Vagina (tissue), 2 donors: ENCODE data around the gene EIF4E1B. TPM values are rescaled to one million over a fixed set of nuclear protein-coding genes. Genes with fewer than 3 reads are reported as not detected.

Experiments
- DNase-seq, 2 donors: peaks; one replicate each; pipeline ENCODE4 v3.0.0-alpha.2; 2017; ENCODE audit errors: extremely low spot score in 2 of 2
- H3K27ac ChIP-seq: fragments of 200-600 bp; sonication (generic); one replicate; pipeline ENCODE4 v1.5.1; 2019
- H3K27me3 ChIP-seq: fragments of 200-600 bp; sonication (generic); one replicate; pipeline ENCODE4 v1.5.1; 2019
- H3K36me3 ChIP-seq, 2 donors: fragments of 200-600 bp; sonication (generic); one replicate each; pipeline ENCODE4 v1.5.1; 2017 to 2019
- H3K4me1 ChIP-seq: fragments of 200-600 bp; sonication (generic); one replicate; pipeline ENCODE4 v1.5.1; 2019
- H3K4me3 ChIP-seq, 2 donors: fragments of 200-600 bp; sonication (generic); 1 replicate in 1 of 2; 2 replicates in 1 of 2; pipeline ENCODE4 v1.5.1; 2016 to 2019
- H3K9me3 ChIP-seq: fragments of 200-600 bp; sonication (generic); one replicate; pipeline ENCODE4 v1.5.1; 2019
- CTCF ChIP-seq, 3 experiments: fragments of 450-650 bp in 2 of 3; fragments of 200-600 bp in 1 of 3; sonication (generic) in 1 of 3; IDR thresholded peaks; one replicate each; pipeline ENCODE4 v1.5.1; 2017 to 2019; ENCODE audit warnings: antibody characterized with exemption in 3 of 3, mild to moderate bottlenecking in 2 of 3, moderate library complexity in 2 of 3
- POLR2A ChIP-seq, 2 donors: fragments of 450-650 bp; IDR thresholded peaks; one replicate each; pipeline ENCODE4 v1.6.1; 2017; ENCODE audit warnings: antibody characterized with exemption in 2 of 2, mild to moderate bottlenecking in 2 of 2, moderate library complexity in 2 of 2
- POLR2AphosphoS5 ChIP-seq, 2 donors: sonication (generic); formaldehyde crosslinking; IDR thresholded peaks; one replicate each; pipeline ENCODE4 v1.9.0; 2017; ENCODE audit warnings: antibody characterized with exemption in 2 of 2, mild to moderate bottlenecking in 2 of 2, low read depth in 1 of 2; ENCODE audit not compliant: insufficient read depth in 1 of 2
- intact Hi-C: fragments of 100-400 bp; cut with DNase I; formaldehyde crosslinking; loops from one replicate; pipeline ENCODE4 v1.15.1; 2023
- total RNA-seq: library from RNA; depleted of rRNA; stranded (reverse); fragments of >200 nt; gene quantifications from one replicate; pipeline ENCODE4 v1.2.3, GENCODE V29; 2016

The EIF4E1B gene
- not detected for total RNA-seq

GRCh38 chr5:176629853-176630680 is at the start of gene EIF4E1B, which contains the start of gene SNCB:
Gene EIF4E1B (plus strand): TSS chr5:176630675. CDS start chr5:176642788, 12,113 bp downstream.
Gene SNCB (minus strand): TSS chr5:176630534. CDS start chr5:176629654, 880 bp downstream.
- Histone ChIP-seq H3K27ac (no peak within 1 kb of the TSS), H3K9me3 (no peaks in the 10 kb centered on the region), H3K4me3 (peak within 1 kb of the TSS; percentile 30 to 55), H3K36me3 (no peaks in the 10 kb centered on the region), H3K4me1 (peaks cover 14% of the 10 kb centered on the region), H3K27me3 (no peaks in the 10 kb centered on the region)
- TF ChIP-seq POLR2AphosphoS5 (IDR thresholded peaks at IDR 0.05; ENCODE audit: insufficient read depth in 1 of 2, low read depth in 1 of 2) (no peak), CTCF (IDR thresholded peaks at IDR 0.05) (no peak), POLR2A (IDR thresholded peaks at IDR 0.05) (no peak)
- intact Hi-C loops = no loop called here
- no peak for DNase-seq

- H3K27ac ChIP-seq = no peak overlapping the region
- intact Hi-C loops = no loop called here
- H3K36me3 ChIP-seq = no peaks in the 10 kb centered on the region
These were observed 49.1 kb upstream of the EIF4E1B start for GRCh38 chr5:176581361-176581760.

GRCh38 chr5:176583076-176583475 is 47.4 kb upstream of the EIF4E1B start:
- DNase-seq = no peak
- intact Hi-C loops = no loop called here
- no peaks in the 10 kb centered on the region for H3K27me3 ChIP-seq

More at GRCh38 chr5:176581361-176581760, 49.1 kb upstream of the EIF4E1B start:
- H3K4me1 ChIP-seq = no peaks in the 10 kb centered on the region
- TF ChIP-seq POLR2A (IDR thresholded peaks at IDR 0.05) = no peak
- no peak for TF ChIP-seq CTCF (IDR thresholded peaks at IDR 0.05)
- no peak for TF ChIP-seq POLR2AphosphoS5 (IDR thresholded peaks at IDR 0.05; ENCODE audit: insufficient read depth in 1 of 2, low read depth in 1 of 2)
- no peak for DNase-seq
- no peaks in the 10 kb centered on the region for H3K27me3 ChIP-seq
- H3K9me3 ChIP-seq = peaks cover 11% of the 10 kb centered on the region
- H3K4me3 ChIP-seq = no peak overlapping the region

GRCh38 chr5:176587398-176587797 is 43.1 kb upstream of the EIF4E1B start:
- peaks cover 11% of the 10 kb centered on the region for H3K9me3 ChIP-seq
- intact Hi-C loops = no loop called here

More at GRCh38 chr5:176583076-176583475, 47.4 kb upstream of the EIF4E1B start:
- H3K4me1 ChIP-seq = no peaks in the 10 kb centered on the region
- H3K36me3 ChIP-seq = no peaks in the 10 kb centered on the region
- no peak overlapping the region for H3K27ac ChIP-seq
- TF ChIP-seq POLR2A (IDR thresholded peaks at IDR 0.05) = no peak
- H3K9me3 ChIP-seq = peaks cover 11% of the 10 kb centered on the region
- H3K4me3 ChIP-seq = no peak overlapping the region

GRCh38 chr5:176588297-176588696 is 42.2 kb upstream of the EIF4E1B start:
- H3K4me3 ChIP-seq = no peak overlapping the region
- intact Hi-C loops = no loop called here
- H3K4me1 ChIP-seq = no peaks in the 10 kb centered on the region
- no peaks in the 10 kb centered on the region for H3K36me3 ChIP-seq
- no peaks in the 10 kb centered on the region for H3K27me3 ChIP-seq
- no peak overlapping the region for H3K27ac ChIP-seq
- no peak for TF ChIP-seq POLR2A (IDR thresholded peaks at IDR 0.05)
- no peak for TF ChIP-seq POLR2AphosphoS5 (IDR thresholded peaks at IDR 0.05; ENCODE audit: insufficient read depth in 1 of 2, low read depth in 1 of 2)
- no peak for TF ChIP-seq CTCF (IDR thresholded peaks at IDR 0.05)
- peaks cover 11% of the 10 kb centered on the region for H3K9me3 ChIP-seq
- no peak for DNase-seq

More at GRCh38 chr5:176587398-176587797, 43.1 kb upstream of the EIF4E1B start:
- DNase-seq = no peak
- no peaks in the 10 kb centered on the region for H3K27me3 ChIP-seq
- TF ChIP-seq CTCF (IDR thresholded peaks at IDR 0.05) = no peak
- TF ChIP-seq POLR2A (IDR thresholded peaks at IDR 0.05) = no peak
- TF ChIP-seq POLR2AphosphoS5 (IDR thresholded peaks at IDR 0.05; ENCODE audit: insufficient read depth in 1 of 2, low read depth in 1 of 2) = no peak
- no peaks in the 10 kb centered on the region for H3K4me1 ChIP-seq
- H3K27ac ChIP-seq = no peak overlapping the region
- H3K36me3 ChIP-seq = no peaks in the 10 kb centered on the region
- H3K4me3 ChIP-seq = no peak overlapping the region
